ENCODE results near the gene CLHC1. TPM values are rescaled to one million over a fixed set of nuclear protein-coding genes. Genes with fewer than 3 reads are reported as not detected.
A peak's percentile ranks its signal among the peaks of the same experiment; 100 is the strongest.

Gene CLHC1
- total RNA-seq, 4 donors from 2014 or later: 3.0 to 16.8 (median 3.8) TPM

- no peak overlapping the region for H3K4me3 ChIP-seq
- no peaks in the 10 kb centered on the region for H3K36me3 ChIP-seq
- peaks cover 0 to 8% (median 3%) of the 10 kb centered on the region in 3 donors for H3K4me1 ChIP-seq
- H3K27ac ChIP-seq: no peak overlapping the region
- no peak for TF ChIP-seq POLR2AphosphoS5 (IDR thresholded peaks at IDR 0.05)
- TF ChIP-seq POLR2A (IDR thresholded peaks at IDR 0.05): no peak
- no peak for TF ChIP-seq EP300 (IDR thresholded peaks at IDR 0.05)
- TF ChIP-seq CTCF (IDR thresholded peaks at IDR 0.05): no peak
- H3K9me3 ChIP-seq: no peaks in the 10 kb centered on the region
- WGBS, 2 donors (ENCODE audit: low coverage in 1 of 2): 81 to 95% methylated on average over 2 of the region's 2 CpGs
- no peak for ATAC-seq
- H3K27me3 ChIP-seq: no peaks in the 10 kb centered on the region
These were observed 51.7 kb downstream of the CLHC1 start for GRCh38 chr2:55180374-55180773.

- Histone ChIP-seq H3K36me3 (no peaks in the 10 kb centered on the region), H3K4me1 (peaks cover 3 to 19% (median 4%) of the 10 kb centered on the region in 3 donors), H3K9me3 (no peaks in the 10 kb centered on the region), H3K4me3 (no peak overlapping the region), H3K27me3 (no peaks in the 10 kb centered on the region), H3K27ac (no peak overlapping the region)
- 5 to 9% methylated on average over 1 of the region's 1 CpG for WGBS, 2 donors (ENCODE audit: low coverage in 1 of 2)
- no peak for ATAC-seq
- TF ChIP-seq EP300 (IDR thresholded peaks at IDR 0.05) (no peak), POLR2A (IDR thresholded peaks at IDR 0.05) (no peak), POLR2AphosphoS5 (IDR thresholded peaks at IDR 0.05) (no peak), CTCF (IDR thresholded peaks at IDR 0.05) (no peak)
These were observed 56.0 kb downstream of the CLHC1 start for GRCh38 chr2:55176094-55176415.

- 10 to 12% methylated on average over 5 of the region's 5 CpGs for WGBS, 2 donors (ENCODE audit: low coverage in 1 of 2)
- Histone ChIP-seq H3K27me3 (no peaks in the 10 kb centered on the region), H3K36me3 (no peaks in the 10 kb centered on the region), H3K4me1 (peaks cover 3 to 19% (median 4%) of the 10 kb centered on the region in 3 donors), H3K9me3 (no peaks in the 10 kb centered on the region), H3K4me3 (no peak overlapping the region), H3K27ac (no peak overlapping the region)
- ATAC-seq: peak; percentile 73
- no peak for TF ChIP-seq EP300 (IDR thresholded peaks at IDR 0.05)
- peak; percentile 20 to 75 (median 70) for TF ChIP-seq CTCF (IDR thresholded peaks at IDR 0.05)
- TF ChIP-seq POLR2AphosphoS5 (IDR thresholded peaks at IDR 0.05): peak; percentile 41
These were observed 56.6 kb downstream of the CLHC1 start for GRCh38 chr2:55175254-55176093.

GRCh38 chr2:55173438-55174054 is 58.5 kb downstream of the CLHC1 start:
- H3K9me3 ChIP-seq: no peaks in the 10 kb centered on the region
- no peak overlapping the region for H3K4me3 ChIP-seq
- WGBS, 2 donors (ENCODE audit: low coverage in 1 of 2): 33 to 47% methylated on average over 1 to 2 of the region's 2 CpGs
- peaks cover 3 to 35% (median 4%) of the 10 kb centered on the region in 3 donors for H3K4me1 ChIP-seq
- TF ChIP-seq POLR2AphosphoS5 (IDR thresholded peaks at IDR 0.05) (no peak), POLR2A (IDR thresholded peaks at IDR 0.05) (no peak), CTCF (IDR thresholded peaks at IDR 0.05) (no peak), EP300 (IDR thresholded peaks at IDR 0.05) (no peak)
- no peaks in the 10 kb centered on the region for H3K36me3 ChIP-seq
- H3K27ac ChIP-seq: no peak overlapping the region
- no peaks in the 10 kb centered on the region for H3K27me3 ChIP-seq
- ATAC-seq: no peak

GRCh38 chr2:55169915-55170314 is 62.2 kb downstream of the CLHC1 start:
- H3K4me3 ChIP-seq: no peak overlapping the region
- whole genome bisulfite sequencing, 2 donors (ENCODE audit: low coverage in 1 of 2): 61 to 81% methylated on average over 3 of the region's 3 CpGs
- no peaks in the 10 kb centered on the region for H3K9me3 ChIP-seq
- H3K27me3 ChIP-seq: no peaks in the 10 kb centered on the region
- H3K36me3 ChIP-seq: no peaks in the 10 kb centered on the region
- ATAC-seq: no peak
- H3K27ac ChIP-seq: no peak overlapping the region
- H3K4me1 ChIP-seq: peaks cover 10 to 58% (median 12%) of the 10 kb centered on the region in 3 donors
- TF ChIP-seq EP300 (IDR thresholded peaks at IDR 0.05) (no peak), CTCF (IDR thresholded peaks at IDR 0.05) (no peak), POLR2AphosphoS5 (IDR thresholded peaks at IDR 0.05) (no peak), POLR2A (IDR thresholded peaks at IDR 0.05) (no peak)
